HL-60 (cell line): ENCODE measurements around the gene CRMP1.

Experiments
- CTCF ChIP-seq: IDR thresholded peaks from one replicate; pipeline ENCODE4 v1.5.1; 2011; ENCODE audit warnings: low read length, control low read depth, inconsistent platforms; ENCODE audit not compliant: insufficient read depth
- POLR2AphosphoS5 ChIP-seq: IDR thresholded peaks from 2 replicates; pipeline ENCODE4 v1.6.1; 2012; ENCODE audit warnings: low read depth
- REST ChIP-seq: IDR thresholded peaks from 2 replicates; pipeline ENCODE4 v1.6.1; 2012; ENCODE audit warnings: low read depth; ENCODE audit not compliant: insufficient replicate concordance
- SPI1 ChIP-seq: IDR thresholded peaks from 2 replicates; pipeline ENCODE4 v1.6.1; 2012; ENCODE audit warnings: low read depth, mild to moderate bottlenecking, borderline replicate concordance

GRCh38 chr4:5866841-5867813 lies 25.8 kb downstream of the CRMP1 start:
- TF ChIP-seq REST (no peak), SPI1 (no peak), CTCF (no peak), POLR2AphosphoS5 (no peak)
